ENCODE results near the gene SCAMP1.
A peak's percentile ranks its signal among the peaks of the same experiment; 100 is the strongest.
"Not testable (repeated sequence)": the region's sequence is repeated elsewhere in the genome, so short reads cannot be mapped to it uniquely, and the experiment has no call there.

Gene SCAMP1

DNA sequence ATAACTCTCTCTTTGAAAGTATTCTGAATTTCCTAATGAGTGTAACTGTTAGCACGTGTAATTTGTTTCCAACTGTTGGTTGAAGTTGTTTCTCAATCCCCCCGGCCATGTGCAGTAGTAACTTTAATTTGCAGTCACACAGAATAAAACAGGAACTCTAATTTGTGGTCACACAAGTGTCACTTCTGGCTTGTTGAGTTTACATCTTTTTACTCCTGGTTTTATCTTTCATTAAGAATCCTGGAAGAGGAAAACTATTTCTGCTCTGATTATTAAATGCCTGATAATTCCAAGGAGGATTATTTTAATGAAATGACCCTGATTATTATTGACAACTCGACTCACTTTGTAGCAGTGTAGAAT is 1.2 kb downstream of the SCAMP1 start:
- no peak for DNase-seq

DNA sequence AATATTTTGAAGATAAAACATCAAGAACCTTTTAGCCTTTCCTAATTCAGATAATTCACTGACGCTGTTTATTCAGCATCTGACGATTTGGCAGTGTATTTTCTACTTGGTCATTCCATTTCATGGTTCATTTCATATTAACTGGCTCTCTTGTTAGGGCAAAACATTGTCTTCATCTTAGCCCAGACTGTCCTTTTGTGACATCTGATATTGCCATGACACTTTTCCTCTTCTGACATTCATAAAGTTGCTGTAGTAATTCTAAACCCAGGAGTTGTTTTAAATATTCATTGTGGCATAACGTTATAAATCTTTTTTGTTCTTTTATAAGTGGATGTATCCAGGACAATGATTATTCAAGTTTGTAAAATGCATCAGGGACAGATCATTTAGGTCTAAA is 1.8 kb downstream of the SCAMP1 start:
- DNase-seq, result no peak

- no peak for DNase-seq
These were observed 3.6 kb downstream of the SCAMP1 start for GRCh38 chr5:78364005-78364404.

GRCh38 chr5:78367318-78367991 is 7.0 kb downstream of the SCAMP1 start:
- no peak for DNase-seq

- DNase-seq, result no peak
These were observed 9.3 kb downstream of the SCAMP1 start for GRCh38 chr5:78369680-78370079.

GRCh38 chr5:78373231-78373630 is 12.8 kb downstream of the SCAMP1 start:
- DNase-seq, result no peak

GRCh38 chr5:78376315-78376714 is 15.9 kb downstream of the SCAMP1 start:
- no peak for DNase-seq

GRCh38 chr5:78377056-78377717 is 16.8 kb downstream of the SCAMP1 start:
- DNase-seq, result no peak

- DNase-seq, result no peak
These were observed 17.3 kb downstream of the SCAMP1 start for GRCh38 chr5:78377718-78378105.

GRCh38 chr5:78387468-78388153 is 27.2 kb downstream of the SCAMP1 start:
- peak; percentile 15 for DNase-seq

- DNase-seq, result not testable (repeated sequence)
These were observed 30.9 kb downstream of the SCAMP1 start for GRCh38 chr5:78391357-78391756.

DNA sequence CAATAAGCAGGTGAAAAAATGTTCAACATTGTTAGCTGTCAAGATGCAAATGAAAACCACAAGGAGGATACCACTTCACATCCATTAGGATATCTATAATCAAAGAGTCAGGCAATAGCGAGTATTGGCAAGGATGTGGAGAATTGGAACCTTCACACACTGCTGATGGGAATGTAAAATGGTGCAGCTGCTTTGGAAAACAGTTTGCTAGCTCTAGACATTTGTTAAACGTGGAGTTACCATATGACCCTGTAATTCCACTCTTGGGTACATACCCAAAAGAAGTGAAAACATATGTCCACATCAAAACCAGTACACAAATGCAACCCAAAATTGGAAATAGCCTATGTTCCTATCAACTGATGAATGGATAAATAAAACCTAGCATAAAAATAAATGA is 37.4 kb downstream of the SCAMP1 start:
- no peak for DNase-seq

DNA sequence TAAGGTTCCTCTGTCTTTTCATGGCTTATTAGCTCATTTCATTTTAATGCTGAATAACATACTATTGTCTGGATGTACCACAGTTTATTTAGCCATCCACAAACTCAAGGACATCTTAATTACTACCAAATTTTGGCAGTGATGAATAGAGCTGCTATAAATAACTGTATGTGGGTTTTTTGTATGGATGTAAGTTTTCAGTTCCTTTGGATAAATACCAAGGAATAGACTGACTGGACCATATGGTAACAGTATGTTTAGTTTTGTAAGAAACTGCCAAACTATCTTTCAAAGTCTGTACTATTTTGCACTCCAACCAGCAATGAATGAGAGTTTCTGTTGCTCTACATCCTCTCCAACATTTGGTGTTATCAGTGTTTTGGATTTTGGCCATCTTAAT is 38.7 kb downstream of the SCAMP1 start:
- DNase-seq, result no peak

DNA sequence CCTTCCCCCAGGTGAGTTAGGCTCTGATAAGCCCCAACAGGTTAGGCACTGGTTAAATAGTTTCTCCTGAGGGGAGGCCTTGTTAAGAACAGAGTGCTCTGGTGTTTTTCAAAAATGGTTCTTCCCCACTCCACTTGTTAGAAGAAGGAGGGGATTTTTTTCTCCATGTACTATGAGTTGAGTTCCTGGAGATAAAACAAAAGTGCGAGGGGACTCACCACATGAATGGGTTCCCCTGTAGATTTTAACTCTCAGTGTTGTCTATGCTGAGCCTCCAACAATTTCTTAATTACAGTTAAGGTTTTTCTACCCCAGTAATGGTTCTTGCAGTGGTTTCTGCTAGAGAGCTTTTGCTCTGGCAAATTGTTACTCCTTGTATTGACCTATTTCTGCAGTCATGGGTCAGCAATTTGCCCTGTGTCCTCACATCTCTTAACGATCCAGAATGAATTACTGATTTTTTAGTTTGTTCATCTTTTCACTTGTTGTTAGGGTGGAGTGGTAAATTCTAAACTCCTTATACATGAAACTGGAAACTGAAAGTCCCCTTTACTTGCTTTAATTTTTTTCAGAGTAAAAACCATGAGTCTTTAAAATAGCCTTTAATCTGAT is 44.4 kb downstream of the SCAMP1 start:
- no peak for DNase-seq

GRCh38 chr5:78405829-78406750 is 45.7 kb downstream of the SCAMP1 start:
- DNase-seq, result no peak

DNA sequence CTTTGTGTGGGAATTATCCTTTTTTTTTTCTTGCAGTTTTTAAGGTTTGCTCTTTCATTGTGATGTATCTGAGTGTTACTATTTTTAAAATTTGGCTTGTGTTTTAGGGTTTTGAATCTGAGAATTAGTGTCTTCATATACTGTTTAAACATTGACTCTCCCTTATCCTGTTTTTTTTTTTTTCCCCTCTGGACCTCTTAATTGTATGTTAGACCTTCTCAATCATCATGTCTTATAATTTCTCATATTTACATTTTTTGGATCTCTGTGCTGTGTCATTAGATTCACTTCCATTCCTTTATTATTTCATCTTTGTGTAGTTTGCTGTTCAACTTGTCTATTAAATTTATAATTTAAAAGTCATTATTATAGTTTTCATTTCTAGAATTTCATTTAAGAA is 47.0 kb downstream of the SCAMP1 start:
- DNase-seq, result no peak

- no peak for DNase-seq
These were observed 51.2 kb downstream of the SCAMP1 start for GRCh38 chr5:78411586-78411985.

DNA sequence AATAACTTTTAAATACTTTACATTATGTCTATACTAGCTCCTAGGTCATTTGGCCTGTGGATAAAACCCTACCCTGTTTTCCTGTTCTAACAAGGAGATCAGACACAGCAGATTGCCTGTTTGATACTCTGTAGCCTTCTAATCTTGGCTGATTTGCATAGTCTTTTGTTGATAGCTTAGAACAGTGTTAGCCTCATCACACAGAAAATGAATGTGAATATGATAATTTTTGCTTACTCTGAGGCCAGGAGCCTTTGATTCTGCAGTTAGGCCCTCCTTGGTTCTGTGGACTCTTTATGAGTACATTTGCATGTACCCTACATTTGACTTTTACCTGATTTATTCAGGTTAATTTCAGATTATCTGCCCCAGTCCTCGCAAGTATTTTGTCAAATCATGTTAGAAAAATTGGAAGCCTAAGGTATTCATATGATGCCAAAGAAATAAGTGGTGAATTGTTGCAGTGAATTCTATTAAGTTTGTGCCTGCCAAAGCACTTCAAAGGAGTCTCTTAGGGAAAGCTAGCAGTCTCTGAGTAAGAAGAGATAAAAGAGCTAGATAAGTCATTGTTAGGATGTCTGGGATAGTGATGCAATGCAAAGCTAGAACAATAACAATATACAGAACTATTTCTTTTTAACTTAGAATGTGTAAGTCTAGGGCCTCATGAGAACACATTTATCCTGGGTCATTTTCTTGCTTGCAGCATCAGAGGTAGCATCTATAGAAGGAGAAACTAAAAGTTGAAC is 56.4 kb downstream of the SCAMP1 start:
- no peak for DNase-seq

DNA sequence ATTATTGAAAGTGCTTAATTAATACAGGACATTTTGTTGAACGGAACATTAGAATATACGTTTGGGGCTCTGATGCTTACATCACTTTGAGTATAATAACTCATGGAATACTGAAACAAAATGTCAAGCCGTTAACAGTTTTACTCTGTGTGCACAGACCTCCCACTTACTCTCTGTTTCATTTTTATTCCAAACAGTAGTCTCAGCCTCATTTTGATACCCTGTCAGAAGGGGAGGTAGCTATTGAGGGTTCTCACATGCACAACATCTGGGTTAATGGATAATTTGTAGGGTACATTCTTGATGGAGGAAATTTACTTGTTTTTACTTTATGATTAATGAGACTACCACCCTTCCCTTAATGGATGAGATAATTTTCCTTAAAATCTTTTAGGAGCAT is 59.0 kb downstream of the SCAMP1 start:
- DNase-seq, result no peak

- no peak for DNase-seq
These were observed 60.1 kb downstream of the SCAMP1 start for GRCh38 chr5:78420548-78420947.

DNA sequence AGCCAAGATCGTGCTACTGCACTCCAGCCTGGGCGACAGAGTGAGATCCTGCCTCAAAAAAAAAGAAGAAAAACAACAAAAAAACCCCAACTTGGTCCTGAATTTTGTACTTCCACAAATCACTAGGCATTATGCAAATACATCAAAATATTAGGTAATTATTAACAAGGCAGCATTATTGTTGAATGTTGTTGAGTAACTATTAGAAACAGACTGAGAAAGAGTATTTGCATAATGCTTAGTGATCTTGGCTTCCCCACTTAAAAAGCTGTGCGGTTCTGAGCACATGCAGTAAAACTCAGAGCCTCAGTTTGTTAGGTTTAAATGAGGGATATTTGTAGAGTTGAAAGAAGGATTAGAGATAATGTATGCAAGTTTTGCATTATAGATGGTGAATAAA is 64.2 kb downstream of the SCAMP1 start:
- DNase-seq, result no peak

- DNase-seq, result no peak
These were observed 69.0 kb downstream of the SCAMP1 start for GRCh38 chr5:78429332-78429980.
